Measurements from ENCODE around the gene HIVEP3. TPM values are rescaled to one million over a fixed set of nuclear protein-coding genes. Genes with fewer than 3 reads are reported as not detected.

The HIVEP3 gene
- total RNA-seq, 1 experiment from 2014 or later: 3.1 TPM

- DNase-seq (ENCODE audit: low spot score): no peak
- ChIA-PET POLR2A (ENCODE audit: low non-redundant PET) (no interaction called here), CTCF (no interaction called here)
- Histone ChIP-seq H3K9me3 (ENCODE audit: low read depth, low read length, poor library complexity, severe bottlenecking) (no peaks in the 10 kb centered on the region), H3K27me3 (replicated peaks; ENCODE audit: insufficient read depth, low read depth, low read length, poor library complexity) (no peaks in the 10 kb centered on the region), H3K27ac (ENCODE audit: low read depth, low read length, poor library complexity, severe bottlenecking) (no peak overlapping the region), H3K36me3 (ENCODE audit: insufficient read depth, low read length, poor library complexity, severe bottlenecking) (no peaks in the 10 kb centered on the region), H3K4me1 (ENCODE audit: insufficient read depth, low read length, poor library complexity, severe bottlenecking) (no peaks in the 10 kb centered on the region), H3K4me3 (ENCODE audit: low read depth, low read length, poor library complexity, severe bottlenecking) (no peak overlapping the region)
- BruUV-seq (replicated peaks): no TSS peak
- intact Hi-C loops (cut with micrococcal nuclease; ENCODE audit: unreplicated experiment): no loop called here
- TF ChIP-seq EZH2 (IDR thresholded peaks at IDR 0.05; ENCODE audit: borderline replicate concordance, low read depth, low read length, poor library complexity, severe bottlenecking): no peak
- TF ChIP-seq, protein P1, sequence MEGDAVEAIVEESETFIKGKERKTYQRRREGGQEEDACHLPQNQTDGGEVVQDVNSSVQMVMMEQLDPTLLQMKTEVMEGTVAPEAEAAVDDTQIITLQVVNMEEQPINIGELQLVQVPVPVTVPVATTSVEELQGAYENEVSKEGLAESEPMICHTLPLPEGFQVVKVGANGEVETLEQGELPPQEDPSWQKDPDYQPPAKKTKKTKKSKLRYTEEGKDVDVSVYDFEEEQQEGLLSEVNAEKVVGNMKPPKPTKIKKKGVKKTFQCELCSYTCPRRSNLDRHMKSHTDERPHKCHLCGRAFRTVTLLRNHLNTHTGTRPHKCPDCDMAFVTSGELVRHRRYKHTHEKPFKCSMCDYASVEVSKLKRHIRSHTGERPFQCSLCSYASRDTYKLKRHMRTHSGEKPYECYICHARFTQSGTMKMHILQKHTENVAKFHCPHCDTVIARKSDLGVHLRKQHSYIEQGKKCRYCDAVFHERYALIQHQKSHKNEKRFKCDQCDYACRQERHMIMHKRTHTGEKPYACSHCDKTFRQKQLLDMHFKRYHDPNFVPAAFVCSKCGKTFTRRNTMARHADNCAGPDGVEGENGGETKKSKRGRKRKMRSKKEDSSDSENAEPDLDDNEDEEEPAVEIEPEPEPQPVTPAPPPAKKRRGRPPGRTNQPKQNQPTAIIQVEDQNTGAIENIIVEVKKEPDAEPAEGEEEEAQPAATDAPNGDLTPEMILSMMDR (conservative IDR thresholded peaks at IDR 0.05; ENCODE audit: low read depth, low read length): no peak
Measured at GRCh38 chr1:41540886-41541591, 377.7 kb downstream of the HIVEP3 start.

- POLR2A ChIA-PET (ENCODE audit: low non-redundant PET): no interaction called here
- no peaks in the 10 kb centered on the region for H3K27me3 ChIP-seq (replicated peaks; ENCODE audit: insufficient read depth, low read depth, low read length, poor library complexity)
- no peaks in the 10 kb centered on the region for H3K9me3 ChIP-seq (ENCODE audit: low read depth, low read length, poor library complexity, severe bottlenecking)
- intact Hi-C loops (cut with micrococcal nuclease; ENCODE audit: unreplicated experiment): no loop called here
- H3K4me1 ChIP-seq (ENCODE audit: insufficient read depth, low read length, poor library complexity, severe bottlenecking): no peaks in the 10 kb centered on the region
- CTCF ChIA-PET: no interaction called here
- H3K27ac ChIP-seq (ENCODE audit: low read depth, low read length, poor library complexity, severe bottlenecking): no peak overlapping the region
- no TSS peak for BruUV-seq (replicated peaks)
- TF ChIP-seq, protein P1 (conservative IDR thresholded peaks at IDR 0.05; ENCODE audit: low read depth, low read length): no peak
- no peak for TF ChIP-seq EZH2 (IDR thresholded peaks at IDR 0.05; ENCODE audit: borderline replicate concordance, low read depth, low read length, poor library complexity, severe bottlenecking)
- no peak overlapping the region for H3K4me3 ChIP-seq (ENCODE audit: low read depth, low read length, poor library complexity, severe bottlenecking)
- no peak for DNase-seq (ENCODE audit: low spot score)
- no peaks in the 10 kb centered on the region for H3K36me3 ChIP-seq (ENCODE audit: insufficient read depth, low read length, poor library complexity, severe bottlenecking)
Measured at GRCh38 chr1:41539999-41540398, 378.7 kb downstream of the HIVEP3 start.

DNA sequence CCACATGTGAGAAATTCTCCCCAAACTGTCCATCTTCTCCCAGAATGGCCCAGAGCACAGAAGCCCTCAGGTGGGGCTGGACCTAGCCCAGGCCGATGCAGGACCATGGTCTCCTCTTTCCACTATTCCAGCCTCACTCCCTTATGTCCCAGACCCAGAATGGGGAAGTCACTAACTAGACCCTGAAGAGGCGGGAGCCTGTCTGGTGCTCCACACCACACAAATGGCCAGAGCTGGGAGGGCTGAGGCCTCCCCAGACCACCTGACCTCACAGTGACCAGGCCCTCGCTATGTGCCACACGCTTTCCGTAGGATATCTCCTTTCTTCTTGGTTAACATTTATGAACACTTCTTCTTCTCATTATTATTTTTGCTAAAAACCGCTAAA, 379.3 kb downstream of the HIVEP3 start:
- no TSS peak for BruUV-seq (replicated peaks)
- H3K27me3 ChIP-seq (replicated peaks; ENCODE audit: insufficient read depth, low read depth, low read length, poor library complexity): no peaks in the 10 kb centered on the region
- no peak for TF ChIP-seq EZH2 (IDR thresholded peaks at IDR 0.05; ENCODE audit: borderline replicate concordance, low read depth, low read length, poor library complexity, severe bottlenecking)
- TF ChIP-seq, protein P1 (conservative IDR thresholded peaks at IDR 0.05; ENCODE audit: low read depth, low read length): no peak
- no peak overlapping the region for H3K4me3 ChIP-seq (ENCODE audit: low read depth, low read length, poor library complexity, severe bottlenecking)
- intact Hi-C loops (cut with micrococcal nuclease; ENCODE audit: unreplicated experiment): no loop called here
- no peaks in the 10 kb centered on the region for H3K4me1 ChIP-seq (ENCODE audit: insufficient read depth, low read length, poor library complexity, severe bottlenecking)
- ChIA-PET POLR2A (ENCODE audit: low non-redundant PET) (no interaction called here), CTCF (no interaction called here)
- no peak overlapping the region for H3K27ac ChIP-seq (ENCODE audit: low read depth, low read length, poor library complexity, severe bottlenecking)
- H3K9me3 ChIP-seq (ENCODE audit: low read depth, low read length, poor library complexity, severe bottlenecking): no peaks in the 10 kb centered on the region
- H3K36me3 ChIP-seq (ENCODE audit: insufficient read depth, low read length, poor library complexity, severe bottlenecking): no peaks in the 10 kb centered on the region
- DNase-seq (ENCODE audit: low spot score): no peak
